ENCODE data around the gene GPR108. TPM values are rescaled to one million over a fixed set of nuclear protein-coding genes. Genes with fewer than 3 reads are reported as not detected.
A peak's percentile ranks its signal among the peaks of the same experiment; 100 is the strongest.

The GPR108 gene
- total and polyA plus RNA-seq, 2 of the 13 experiments (the other 11 are each of a cell fraction or from before 2014, with no cell fraction given) = 36.4 to 63.0 TPM

- TF ChIP-seq MBD4 (IDR thresholded peaks at IDR 0.05; ENCODE audit: borderline replicate concordance, low read length) (no peak), ZNF609 (CRISPR knock-in tag; IDR thresholded peaks at IDR 0.05; ENCODE audit: borderline replicate concordance) (peak; percentile 81; the same call in 1 of the 2 replicates), ELF1 (CRISPR knock-in tag; IDR thresholded peaks at IDR 0.05) (peak; percentile 67), NKX3-1 (CRISPR knock-in tag; IDR thresholded peaks at IDR 0.05) (peak; percentile 67; the same call in 1 of the 2 replicates), ZNF83 (CRISPR knock-in tag; IDR thresholded peaks at IDR 0.05; ENCODE audit: borderline replicate concordance) (no peak), FOXA3 (CRISPR knock-in tag; IDR thresholded peaks at IDR 0.05) (no peak; the same call in 1 of the 2 replicates), TCF7L2 (IDR thresholded peaks at IDR 0.05; ENCODE audit: low read depth, low read length) (no peak), ZNF331 (CRISPR knock-in tag; IDR thresholded peaks at IDR 0.05) (peak; percentile 80), WIZ (CRISPR knock-in tag; IDR thresholded peaks at IDR 0.05) (no peak), STAT5B (CRISPR knock-in tag; IDR thresholded peaks at IDR 0.05) (no peak), ZNF841 (CRISPR knock-in tag; IDR thresholded peaks at IDR 0.05; ENCODE audit: borderline replicate concordance) (no peak), ATF1 (CRISPR knock-in tag; IDR thresholded peaks at IDR 0.05) (no peak), CCDC6 (CRISPR knock-in tag; IDR thresholded peaks at IDR 0.05) (no peak; the same call in 1 of the 2 replicates), GABPA (IDR thresholded peaks at IDR 0.05; ENCODE audit: low read depth, low read length) (no peak), GABPA (CRISPR knock-in tag; IDR thresholded peaks at IDR 0.05; ENCODE audit: low read depth) (peak; percentile 48), RBAK (CRISPR knock-in tag; IDR thresholded peaks at IDR 0.05) (no peak; the same call in 1 of the 2 replicates), IKZF5 (CRISPR knock-in tag; IDR thresholded peaks at IDR 0.05) (peak; percentile 93), ETS1 (CRISPR knock-in tag; IDR thresholded peaks at IDR 0.05) (peak; percentile 58; the same call in 1 of the 2 replicates), JUN (CRISPR knock-in tag; IDR thresholded peaks at IDR 0.05) (no peak), KAT8 (CRISPR knock-in tag; IDR thresholded peaks at IDR 0.05) (peak; percentile 69), ZNF24 (IDR thresholded peaks at IDR 0.05) (no peak), ZNF772 (CRISPR knock-in tag; IDR thresholded peaks at IDR 0.05) (no peak), ZNF639 (CRISPR knock-in tag; conservative IDR thresholded peaks at IDR 0.05) (0 out of 2 replicates have a peak, but pooled peaks have one; percentile 47)
Observed at GRCh38 chr19:6753178-6754031, 16.0 kb upstream of the GPR108 start (continued).
